ENCODE measurements around the gene LDLRAD3.

LDLRAD3 gene

DNA sequence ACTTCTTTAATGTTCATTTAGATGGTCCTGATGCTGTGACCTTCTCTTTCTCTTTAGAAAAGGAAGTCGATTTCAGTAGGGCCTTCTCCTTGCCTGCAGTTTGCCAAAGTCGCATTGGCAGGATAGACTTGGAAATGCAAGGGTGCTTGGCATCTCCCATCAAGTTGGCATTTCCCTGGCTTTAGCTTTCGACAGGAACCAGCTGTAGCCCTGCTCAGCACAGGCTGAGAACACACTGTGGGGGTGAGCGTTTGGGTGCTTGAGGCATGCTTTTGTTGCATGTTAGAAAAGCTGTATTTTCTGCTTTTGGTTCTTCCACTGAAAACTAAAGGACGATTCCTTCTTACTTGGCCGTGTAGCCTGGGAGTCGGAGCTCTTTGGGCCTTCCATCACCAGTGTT, 37.7 kb downstream of the LDLRAD3 start (continued):
- TF ChIP-seq, protein P1, sequence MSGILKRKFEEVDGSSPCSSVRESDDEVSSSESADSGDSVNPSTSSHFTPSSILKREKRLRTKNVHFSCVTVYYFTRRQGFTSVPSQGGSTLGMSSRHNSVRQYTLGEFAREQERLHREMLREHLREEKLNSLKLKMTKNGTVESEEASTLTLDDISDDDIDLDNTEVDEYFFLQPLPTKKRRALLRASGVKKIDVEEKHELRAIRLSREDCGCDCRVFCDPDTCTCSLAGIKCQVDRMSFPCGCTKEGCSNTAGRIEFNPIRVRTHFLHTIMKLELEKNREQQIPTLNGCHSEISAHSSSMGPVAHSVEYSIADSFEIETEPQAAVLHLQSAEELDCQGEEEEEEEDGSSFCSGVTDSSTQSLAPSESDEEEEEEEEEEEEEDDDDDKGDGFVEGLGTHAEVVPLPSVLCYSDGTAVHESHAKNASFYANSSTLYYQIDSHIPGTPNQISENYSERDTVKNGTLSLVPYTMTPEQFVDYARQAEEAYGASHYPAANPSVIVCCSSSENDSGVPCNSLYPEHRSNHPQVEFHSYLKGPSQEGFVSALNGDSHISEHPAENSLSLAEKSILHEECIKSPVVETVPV (CRISPR knock-in tag; IDR thresholded peaks at IDR 0.05) = no peak
- no peak for TF ChIP-seq ZFP30 (CRISPR knock-in tag; IDR thresholded peaks at IDR 0.05)

DNA sequence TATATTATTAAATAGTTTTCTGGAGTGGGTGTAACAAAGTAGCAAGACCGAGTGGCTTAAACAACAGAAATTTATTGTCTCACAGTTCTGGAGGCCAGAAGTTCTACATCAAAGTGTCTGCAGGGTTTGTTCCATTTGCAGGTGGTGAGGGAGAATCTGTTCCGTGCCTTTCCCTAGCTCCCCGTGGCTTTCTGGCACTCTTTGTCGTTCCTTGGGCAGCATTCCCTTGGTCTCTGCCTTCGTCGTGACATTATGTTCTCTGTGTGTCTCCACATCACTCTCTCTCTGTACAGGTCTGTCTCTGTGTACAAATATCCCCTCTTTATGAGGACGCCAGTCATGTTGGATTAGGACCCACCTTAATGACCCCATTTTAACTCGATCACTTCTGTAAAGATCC, 38.2 kb downstream of the LDLRAD3 start:
- TF ChIP-seq ZC3H10 (CRISPR knock-in tag; IDR thresholded peaks at IDR 0.05) (no peak), ESRRG (CRISPR knock-in tag; IDR thresholded peaks at IDR 0.05) (no peak), TCF4 (CRISPR knock-in tag; IDR thresholded peaks at IDR 0.05; ENCODE audit: borderline replicate concordance) (no peak), SNAI2 (CRISPR knock-in tag; IDR thresholded peaks at IDR 0.05) (no peak)
- TF ChIP-seq, protein P2, sequence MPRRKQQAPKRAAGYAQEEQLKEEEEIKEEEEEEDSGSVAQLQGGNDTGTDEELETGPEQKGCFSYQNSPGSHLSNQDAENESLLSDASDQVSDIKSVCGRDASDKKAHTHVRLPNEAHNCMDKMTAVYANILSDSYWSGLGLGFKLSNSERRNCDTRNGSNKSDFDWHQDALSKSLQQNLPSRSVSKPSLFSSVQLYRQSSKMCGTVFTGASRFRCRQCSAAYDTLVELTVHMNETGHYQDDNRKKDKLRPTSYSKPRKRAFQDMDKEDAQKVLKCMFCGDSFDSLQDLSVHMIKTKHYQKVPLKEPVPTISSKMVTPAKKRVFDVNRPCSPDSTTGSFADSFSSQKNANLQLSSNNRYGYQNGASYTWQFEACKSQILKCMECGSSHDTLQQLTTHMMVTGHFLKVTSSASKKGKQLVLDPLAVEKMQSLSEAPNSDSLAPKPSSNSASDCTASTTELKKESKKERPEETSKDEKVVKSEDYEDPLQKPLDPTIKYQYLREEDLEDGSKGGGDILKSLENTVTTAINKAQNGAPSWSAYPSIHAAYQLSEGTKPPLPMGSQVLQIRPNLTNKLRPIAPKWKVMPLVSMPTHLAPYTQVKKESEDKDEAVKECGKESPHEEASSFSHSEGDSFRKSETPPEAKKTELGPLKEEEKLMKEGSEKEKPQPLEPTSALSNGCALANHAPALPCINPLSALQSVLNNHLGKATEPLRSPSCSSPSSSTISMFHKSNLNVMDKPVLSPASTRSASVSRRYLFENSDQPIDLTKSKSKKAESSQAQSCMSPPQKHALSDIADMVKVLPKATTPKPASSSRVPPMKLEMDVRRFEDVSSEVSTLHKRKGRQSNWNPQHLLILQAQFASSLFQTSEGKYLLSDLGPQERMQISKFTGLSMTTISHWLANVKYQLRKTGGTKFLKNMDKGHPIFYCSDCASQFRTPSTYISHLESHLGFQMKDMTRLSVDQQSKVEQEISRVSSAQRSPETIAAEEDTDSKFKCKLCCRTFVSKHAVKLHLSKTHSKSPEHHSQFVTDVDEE (CRISPR knock-in tag; IDR thresholded peaks at IDR 0.05) = no peak
- TF ChIP-seq, protein P3, sequence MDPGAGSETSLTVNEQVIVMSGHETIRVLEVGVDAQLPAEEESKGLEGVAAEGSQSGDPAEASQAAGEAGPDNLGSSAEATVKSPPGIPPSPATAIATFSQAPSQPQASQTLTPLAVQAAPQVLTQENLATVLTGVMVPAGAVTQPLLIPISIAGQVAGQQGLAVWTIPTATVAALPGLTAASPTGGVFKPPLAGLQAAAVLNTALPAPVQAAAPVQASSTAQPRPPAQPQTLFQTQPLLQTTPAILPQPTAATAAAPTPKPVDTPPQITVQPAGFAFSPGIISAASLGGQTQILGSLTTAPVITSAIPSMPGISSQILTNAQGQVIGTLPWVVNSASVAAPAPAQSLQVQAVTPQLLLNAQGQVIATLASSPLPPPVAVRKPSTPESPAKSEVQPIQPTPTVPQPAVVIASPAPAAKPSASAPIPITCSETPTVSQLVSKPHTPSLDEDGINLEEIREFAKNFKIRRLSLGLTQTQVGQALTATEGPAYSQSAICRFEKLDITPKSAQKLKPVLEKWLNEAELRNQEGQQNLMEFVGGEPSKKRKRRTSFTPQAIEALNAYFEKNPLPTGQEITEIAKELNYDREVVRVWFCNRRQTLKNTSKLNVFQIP (CRISPR knock-in tag; IDR thresholded peaks at IDR 0.05; ENCODE audit: borderline replicate concordance, low read depth) = no peak

DNA sequence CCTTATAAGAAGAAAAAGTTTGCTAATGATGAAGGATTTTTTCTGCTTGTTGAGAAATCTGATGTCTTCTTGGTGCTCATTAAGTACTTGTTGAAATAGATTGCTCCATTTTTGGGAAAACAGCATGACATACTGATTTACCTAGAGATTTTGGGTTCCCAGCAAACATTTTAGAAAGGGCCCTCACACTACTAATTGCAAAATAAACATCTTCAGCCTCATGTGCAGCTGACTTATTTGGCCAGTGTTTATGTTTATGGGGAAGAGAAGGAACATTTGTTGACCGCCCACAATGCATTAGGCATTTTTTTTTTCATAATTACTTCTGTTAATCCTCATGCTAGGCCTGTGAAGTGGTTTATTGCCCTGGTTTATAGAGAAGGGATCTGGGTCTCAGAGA, 40.1 kb downstream of the LDLRAD3 start:
- no peak for ATAC-seq
- TF ChIP-seq, protein P3 (CRISPR knock-in tag; IDR thresholded peaks at IDR 0.05; ENCODE audit: borderline replicate concordance, low read depth) = no peak
- no peak for TF ChIP-seq OSR1 (CRISPR knock-in tag; IDR thresholded peaks at IDR 0.05)
- TF ChIP-seq GLIS3 (CRISPR knock-in tag; IDR thresholded peaks at IDR 0.05) = no peak
- no peak for TF ChIP-seq BACH2 (CRISPR knock-in tag; IDR thresholded peaks at IDR 0.05; ENCODE audit: borderline replicate concordance)
- TF ChIP-seq, protein P4, sequence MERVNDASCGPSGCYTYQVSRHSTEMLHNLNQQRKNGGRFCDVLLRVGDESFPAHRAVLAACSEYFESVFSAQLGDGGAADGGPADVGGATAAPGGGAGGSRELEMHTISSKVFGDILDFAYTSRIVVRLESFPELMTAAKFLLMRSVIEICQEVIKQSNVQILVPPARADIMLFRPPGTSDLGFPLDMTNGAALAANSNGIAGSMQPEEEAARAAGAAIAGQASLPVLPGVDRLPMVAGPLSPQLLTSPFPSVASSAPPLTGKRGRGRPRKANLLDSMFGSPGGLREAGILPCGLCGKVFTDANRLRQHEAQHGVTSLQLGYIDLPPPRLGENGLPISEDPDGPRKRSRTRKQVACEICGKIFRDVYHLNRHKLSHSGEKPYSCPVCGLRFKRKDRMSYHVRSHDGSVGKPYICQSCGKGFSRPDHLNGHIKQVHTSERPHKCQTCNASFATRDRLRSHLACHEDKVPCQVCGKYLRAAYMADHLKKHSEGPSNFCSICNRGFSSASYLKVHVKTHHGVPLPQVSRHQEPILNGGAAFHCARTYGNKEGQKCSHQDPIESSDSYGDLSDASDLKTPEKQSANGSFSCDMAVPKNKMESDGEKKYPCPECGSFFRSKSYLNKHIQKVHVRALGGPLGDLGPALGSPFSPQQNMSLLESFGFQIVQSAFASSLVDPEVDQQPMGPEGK (CRISPR knock-in tag; IDR thresholded peaks at IDR 0.05; ENCODE audit: borderline replicate concordance) = no peak
- TF ChIP-seq ZFP30 (CRISPR knock-in tag; IDR thresholded peaks at IDR 0.05) = no peak
- no peak for TF ChIP-seq ARNTL (CRISPR knock-in tag; IDR thresholded peaks at IDR 0.05; ENCODE audit: borderline replicate concordance, low read depth)
- TF ChIP-seq PPARA (CRISPR knock-in tag; IDR thresholded peaks at IDR 0.05; ENCODE audit: borderline replicate concordance) = no peak
- TF ChIP-seq, protein P5, sequence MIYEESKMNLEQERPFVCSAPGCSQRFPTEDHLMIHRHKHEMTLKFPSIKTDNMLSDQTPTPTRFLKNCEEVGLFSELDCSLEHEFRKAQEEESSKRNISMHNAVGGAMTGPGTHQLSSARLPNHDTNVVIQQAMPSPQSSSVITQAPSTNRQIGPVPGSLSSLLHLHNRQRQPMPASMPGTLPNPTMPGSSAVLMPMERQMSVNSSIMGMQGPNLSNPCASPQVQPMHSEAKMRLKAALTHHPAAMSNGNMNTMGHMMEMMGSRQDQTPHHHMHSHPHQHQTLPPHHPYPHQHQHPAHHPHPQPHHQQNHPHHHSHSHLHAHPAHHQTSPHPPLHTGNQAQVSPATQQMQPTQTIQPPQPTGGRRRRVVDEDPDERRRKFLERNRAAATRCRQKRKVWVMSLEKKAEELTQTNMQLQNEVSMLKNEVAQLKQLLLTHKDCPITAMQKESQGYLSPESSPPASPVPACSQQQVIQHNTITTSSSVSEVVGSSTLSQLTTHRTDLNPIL (CRISPR knock-in tag; IDR thresholded peaks at IDR 0.05; ENCODE audit: low read depth) = no peak
- no peak for TF ChIP-seq ZNF70 (CRISPR knock-in tag; IDR thresholded peaks at IDR 0.05)
- no peak for TF ChIP-seq ISL1 (CRISPR knock-in tag; IDR thresholded peaks at IDR 0.05)
- no peak for TF ChIP-seq TCF4 (CRISPR knock-in tag; IDR thresholded peaks at IDR 0.05; ENCODE audit: borderline replicate concordance)
- TF ChIP-seq CSDC2 (CRISPR knock-in tag; IDR thresholded peaks at IDR 0.05) = no peak
- TF ChIP-seq ESRRG (CRISPR knock-in tag; IDR thresholded peaks at IDR 0.05) = no peak
- TF ChIP-seq, protein P1 (CRISPR knock-in tag; IDR thresholded peaks at IDR 0.05) = no peak
- TF ChIP-seq ZFP3 (CRISPR knock-in tag; IDR thresholded peaks at IDR 0.05) = no peak

More for the DNA sequence above, 38.2 kb downstream of the LDLRAD3 start:
- no peak for ATAC-seq

All from SK-N-SH treated with all-trans-retinoic acid at 6 μM for 48 hours (cell line).